NCI-H82 treated with DMSO at 0.1 percent for 48 hours (cell line): Measurements from ENCODE around the gene RASA3.

Experiments used
- DNase-seq: peaks from one replicate; lab custom pipeline; 2025; ENCODE audit not compliant: unreplicated experiment; lab: John Stamatoyannopoulos, UW

RASA3 gene

DNA sequence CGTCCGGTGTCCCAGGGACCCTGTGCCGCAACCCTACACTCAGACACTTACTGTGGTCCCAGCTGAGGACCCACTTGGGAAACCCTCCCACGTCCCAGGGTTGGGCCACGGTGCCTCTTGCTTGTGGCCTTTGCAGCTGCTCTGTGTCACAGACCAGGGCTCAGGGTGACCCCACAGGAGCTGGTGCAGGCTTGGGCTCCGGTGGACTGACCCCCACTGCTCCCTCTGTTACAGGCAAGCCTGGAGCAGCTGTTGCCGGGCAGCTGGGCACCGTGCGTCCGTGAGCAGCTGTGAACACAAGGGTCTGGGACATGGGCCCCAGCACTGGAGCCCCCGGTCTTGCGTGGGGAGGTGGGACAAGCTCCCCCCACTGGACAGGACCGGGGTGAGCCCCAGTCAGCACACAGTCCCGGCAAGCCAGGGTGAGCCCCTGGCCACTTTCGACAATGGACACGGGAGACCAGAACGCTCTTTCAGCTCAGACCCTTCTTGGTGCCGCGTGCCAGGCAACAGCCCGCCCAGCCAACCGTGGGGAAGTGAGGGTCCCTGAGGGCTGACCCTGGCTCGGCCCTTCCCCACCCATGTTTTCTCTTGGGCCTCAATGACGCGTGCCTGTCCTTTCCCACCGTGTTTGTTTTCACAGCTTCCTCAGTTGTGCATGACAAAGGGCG is 92.8 kb downstream of the RASA3 start:
- DNase-seq = no peak

DNA sequence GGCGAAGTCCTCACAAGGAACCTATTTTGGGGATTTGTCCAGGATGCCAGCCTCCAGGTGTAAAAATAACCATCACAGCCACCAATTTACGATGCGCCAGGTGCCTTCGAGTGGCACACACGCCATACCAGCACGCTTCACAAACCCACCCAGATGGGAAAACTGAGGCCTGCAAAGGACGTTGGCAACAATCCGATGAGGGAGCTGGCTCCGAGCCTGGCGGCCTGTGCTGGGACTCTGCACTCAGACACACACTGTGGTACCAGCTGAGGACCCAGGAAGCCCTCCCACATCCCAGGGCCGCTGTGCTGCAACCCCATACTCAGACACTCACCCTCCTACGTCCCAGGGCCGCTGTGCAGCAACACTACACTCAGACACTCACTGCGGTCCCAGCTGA is 93.5 kb downstream of the RASA3 start:
- no peak for DNase-seq

DNA sequence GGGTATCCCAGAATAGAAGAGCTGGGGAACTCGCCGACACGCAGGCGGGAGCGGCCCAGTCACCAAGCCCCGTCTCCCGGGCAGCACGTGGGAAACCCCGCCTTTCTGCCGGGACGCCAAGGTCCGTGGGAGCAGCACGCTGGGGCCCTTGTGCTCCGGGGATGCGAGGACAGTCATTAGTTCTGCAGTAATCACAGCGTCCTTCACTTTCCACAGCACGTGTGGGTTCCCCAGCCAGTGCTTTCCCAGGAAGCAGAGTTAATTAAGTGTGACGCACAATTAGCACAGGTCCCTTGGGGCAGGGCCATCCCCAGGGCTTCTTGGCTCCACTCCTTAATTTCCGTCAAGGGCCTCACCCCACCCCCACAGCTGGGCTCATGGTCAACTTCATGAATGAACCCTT is 94.2 kb downstream of the RASA3 start:
- DNase-seq = no peak

DNA sequence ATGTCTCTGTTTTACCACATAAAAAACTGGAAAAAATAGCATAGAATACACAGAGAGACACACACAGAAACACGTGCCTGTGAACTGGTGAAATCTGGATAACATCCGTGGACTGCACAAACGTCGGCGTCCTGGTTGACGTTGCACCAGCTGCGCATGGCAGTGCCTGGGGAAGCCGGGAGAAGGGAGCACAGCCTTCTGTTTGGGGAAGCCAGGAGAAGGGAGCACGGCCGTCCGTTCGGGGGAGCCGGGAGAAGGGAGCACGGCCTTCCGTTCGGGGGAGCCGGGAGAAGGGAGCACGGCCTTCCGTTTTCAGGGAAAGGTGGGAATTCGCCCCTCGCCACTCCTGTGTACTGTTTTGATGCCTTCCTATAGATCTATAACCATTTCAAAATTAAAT is 94.7 kb downstream of the RASA3 start:
- DNase-seq = no peak

DNA sequence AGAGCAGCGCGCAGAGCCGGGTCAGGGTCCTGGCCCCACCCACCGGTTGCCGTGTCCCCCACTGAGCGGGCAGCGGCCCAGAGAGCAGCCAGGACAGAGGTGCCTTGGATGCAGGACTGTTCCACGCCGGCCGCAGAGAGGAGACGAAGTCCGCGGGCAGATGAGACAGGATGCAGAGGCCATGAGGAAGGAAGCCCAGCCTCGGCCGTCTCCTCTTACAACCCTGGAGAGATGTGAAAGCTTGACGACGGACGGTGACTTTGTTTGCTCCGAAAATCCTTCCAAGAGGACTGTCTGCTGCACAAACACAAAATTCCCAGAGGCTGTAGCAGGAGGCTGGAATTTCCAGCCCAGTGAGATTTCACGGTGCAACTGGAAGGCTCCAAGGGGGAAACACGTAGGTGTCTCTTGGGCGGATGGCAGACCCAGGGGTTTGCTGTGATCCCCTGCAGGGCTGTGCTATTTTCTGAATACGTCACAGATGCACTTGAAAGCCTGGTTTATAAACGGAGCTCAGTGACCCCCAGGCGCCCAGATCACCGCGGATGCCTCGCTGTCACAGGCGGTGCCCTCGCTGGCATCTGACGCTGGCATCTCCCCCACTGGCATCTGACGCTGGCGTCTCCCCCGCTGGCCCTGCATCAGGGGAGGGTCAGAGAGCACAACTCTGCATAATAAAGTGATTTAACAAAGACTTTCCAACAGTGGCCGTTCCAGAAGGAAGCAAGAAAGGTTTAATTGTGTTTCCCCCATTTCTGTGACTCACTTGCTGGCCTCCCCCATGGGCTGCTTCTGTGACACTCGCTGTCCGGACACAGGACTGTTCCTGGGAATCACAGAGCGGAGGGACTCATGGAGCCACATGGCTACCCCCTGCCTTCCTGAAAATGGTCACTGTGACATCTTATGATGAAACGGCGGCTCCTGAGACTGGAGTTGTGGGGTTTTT is 96.6 kb downstream of the RASA3 start:
- no peak for DNase-seq

DNA sequence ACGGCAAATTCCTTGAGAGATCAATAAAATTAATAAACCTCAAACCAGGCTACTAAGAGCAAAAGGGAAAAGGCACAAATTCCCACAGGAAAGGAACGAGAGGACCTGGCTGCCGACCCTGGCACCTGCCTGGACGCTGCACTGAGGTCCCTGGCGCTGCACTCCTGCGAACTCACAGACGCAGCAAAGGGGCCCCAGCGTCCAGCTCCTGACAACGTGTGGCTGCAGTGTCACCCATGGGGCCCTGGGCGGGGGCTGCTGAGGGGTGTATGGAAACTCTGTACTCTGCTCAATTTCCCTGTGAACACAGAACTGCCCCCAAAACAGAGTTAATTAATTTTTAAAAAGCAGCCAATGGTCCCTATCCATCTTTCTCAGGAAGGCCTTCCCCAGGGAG is 97.2 kb downstream of the RASA3 start:
- DNase-seq = no peak

DNA sequence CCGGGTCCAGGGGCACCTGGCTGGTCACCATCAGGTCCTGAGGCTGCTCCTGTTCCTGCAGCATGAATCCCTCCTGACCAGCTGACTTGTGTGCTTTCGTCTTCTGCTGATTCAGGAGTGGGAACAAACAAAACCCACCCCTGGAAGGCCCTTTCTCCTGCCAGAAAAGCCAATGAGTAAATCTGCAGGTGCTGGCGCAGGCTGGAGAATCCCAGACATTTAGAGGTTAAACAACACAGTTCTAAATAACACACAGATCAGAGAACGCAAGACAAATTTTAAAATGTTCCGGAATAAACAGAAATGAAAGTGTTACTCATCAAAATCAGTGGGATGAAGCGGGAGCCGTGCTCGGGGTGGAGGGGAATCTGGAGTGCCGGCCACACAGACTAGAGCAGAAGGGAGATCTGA is 97.9 kb downstream of the RASA3 start:
- no peak for DNase-seq

DNA sequence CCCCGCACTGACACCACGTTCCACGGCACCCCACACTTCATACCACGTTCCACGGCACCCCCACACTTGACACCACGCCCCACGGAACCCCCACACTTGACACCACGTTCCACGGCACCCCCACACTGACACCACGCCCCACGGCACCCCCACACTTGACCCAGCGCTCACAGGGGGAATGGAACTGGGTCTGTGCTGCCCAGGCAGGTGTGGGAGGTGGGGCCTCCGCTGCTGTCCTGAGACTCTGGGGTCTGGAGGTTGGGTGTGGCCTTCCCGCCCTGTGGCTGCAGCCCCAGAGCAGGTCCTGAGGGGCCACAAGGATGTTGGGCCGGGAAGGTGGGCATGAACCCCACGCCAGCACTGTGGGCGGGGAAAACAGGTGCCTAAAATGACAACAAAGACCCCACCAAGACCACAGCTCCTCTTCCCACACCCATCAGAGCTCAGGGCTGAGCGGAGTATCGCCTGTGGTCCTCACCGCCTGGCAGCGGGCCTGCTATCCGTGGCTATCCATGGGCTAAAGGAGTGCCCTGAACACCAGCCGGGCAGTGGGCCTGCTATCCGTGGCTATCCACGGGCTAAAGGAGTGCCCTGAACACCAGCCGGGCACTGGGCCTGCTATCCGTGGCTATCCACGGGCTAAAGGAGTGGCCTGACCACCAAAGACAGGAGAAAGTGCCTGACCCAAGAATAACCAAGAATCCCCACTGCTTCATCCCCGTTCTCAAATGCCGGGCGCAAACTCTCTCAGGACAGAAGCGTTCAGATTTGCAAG is 98.7 kb downstream of the RASA3 start:
- no peak for DNase-seq

DNA sequence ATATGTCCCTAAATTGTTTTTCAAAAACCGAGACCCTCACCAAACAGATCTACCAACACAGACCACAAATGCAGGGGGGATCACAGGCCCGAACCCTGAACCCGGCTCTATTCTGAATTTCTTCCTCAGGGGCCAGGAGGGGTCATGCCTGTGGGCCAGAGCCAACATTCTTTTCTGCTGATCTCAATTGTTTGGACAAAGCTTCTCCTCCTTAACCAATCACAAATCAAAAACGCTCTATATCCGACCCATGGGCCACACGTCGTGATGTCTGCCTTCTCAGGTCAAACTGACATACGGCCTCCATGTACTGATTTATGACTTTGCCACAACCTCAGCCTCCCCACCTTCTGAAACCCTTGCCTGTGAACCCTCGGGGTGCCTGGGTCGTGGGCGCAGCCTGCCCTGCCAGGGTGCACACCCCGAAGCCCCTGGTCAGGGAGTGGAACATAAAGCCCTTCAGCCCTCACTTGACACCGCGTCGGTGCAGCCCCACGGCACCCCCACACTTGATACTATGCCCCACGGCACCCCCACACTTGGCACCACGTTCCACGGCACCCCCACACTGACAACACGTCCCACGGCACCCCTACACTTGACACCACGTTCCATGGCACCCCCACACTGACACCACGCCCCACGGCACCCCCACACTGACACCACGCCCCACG is 100.2 kb downstream of the RASA3 start:
- no peak for DNase-seq

DNA sequence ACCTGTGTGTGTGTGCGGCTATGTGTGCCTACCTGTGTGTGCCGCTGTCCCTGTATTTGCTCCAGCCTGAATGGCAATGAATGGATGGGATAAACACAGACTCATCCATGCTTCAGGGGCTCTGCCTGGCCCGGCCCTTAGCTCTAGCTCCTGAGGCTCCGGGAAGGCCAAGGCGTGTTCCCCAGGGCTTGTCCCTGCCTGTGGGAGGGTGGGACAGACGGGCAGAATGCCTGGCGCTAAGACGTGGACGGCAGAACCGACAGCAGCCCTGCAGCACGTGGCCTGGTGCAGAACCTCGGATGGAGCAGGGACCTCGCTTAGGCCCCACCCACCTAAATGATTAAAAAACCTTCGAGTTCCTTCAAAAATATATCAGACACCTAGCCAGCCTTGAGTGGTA is 100.8 kb downstream of the RASA3 start:
- DNase-seq = no peak

DNA sequence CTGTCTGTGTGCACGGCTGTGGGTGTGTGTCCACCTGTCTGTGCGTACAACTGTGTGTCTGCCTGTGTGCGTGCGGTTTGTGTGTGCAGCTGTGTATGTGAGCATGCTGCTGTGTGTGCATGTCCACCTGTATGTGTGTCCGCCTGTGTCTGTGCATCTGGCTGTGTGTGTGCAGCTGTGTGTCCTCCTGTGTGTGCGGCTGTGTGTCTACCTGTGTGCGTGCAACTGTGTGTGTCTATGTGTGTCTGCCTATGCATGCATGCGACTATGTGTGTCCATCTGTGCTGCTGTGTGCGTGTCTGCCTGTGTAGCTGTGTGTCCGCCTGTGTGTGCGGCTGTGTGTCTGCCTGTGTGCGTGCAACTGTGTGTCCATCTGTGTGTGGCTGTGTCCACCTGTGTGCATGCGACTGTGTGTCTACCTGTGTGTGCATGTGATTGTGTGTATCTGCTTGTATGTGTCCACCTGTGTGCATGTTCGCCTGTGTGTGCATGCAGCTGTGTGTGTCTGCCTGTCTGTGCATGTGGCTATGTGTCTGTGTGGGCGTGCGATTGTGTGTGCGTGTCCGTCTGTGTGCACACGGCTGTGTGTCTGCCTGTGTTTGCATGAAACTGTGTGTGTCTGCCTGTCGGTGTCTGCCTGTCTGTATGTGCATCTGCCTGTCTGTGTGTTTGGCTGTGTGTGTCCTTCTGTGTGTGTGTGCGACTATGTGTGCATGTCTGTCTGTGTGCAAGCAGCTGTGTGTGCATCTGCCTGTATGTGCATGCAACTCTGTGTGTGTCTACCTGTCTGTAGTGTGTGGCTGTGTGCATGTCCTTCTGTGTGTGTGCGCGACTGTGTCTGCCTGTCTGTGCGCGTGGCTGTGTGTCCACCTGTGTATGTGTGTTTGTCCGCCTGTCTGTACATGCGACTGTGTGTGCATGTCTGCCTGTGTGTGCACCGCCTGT is 101.5 kb downstream of the RASA3 start:
- DNase-seq = no peak

DNA sequence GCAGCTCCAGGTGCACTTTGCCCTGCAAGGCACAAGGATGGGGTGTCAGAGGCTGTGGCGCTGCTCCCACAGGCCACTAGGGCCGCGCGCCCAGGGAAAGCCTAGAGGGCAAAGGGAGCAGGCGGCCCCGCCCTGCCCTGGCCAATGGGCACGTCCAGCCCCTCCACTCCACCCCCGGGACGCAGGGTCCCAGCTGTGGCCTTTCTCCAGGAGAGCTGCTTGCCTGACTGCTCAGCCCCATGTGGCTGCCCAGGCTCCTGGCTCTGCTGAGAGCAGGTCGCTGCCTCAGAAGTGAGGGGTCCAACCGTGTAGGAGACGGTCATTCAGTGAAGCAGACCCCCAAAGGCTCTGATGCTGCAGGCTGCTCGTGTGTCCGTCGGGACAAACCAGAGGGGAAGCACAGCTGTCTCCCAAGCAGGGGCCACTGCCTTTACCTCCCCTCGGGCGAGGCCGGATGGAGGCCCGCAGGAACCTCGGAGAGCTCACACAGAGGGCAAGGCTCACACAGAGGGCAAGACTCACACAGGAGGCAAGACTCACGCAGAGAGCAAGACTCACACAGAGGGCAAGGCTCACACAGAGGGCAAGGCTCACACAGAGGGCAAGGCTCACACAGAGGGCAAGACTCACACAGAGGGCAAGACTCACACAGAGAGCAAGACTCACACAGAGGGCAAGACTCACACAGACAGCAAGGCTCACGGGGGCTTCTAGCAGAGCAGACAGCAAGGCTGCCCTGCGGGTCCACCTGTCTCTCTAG is 102.4 kb downstream of the RASA3 start:
- DNase-seq = no peak

DNA sequence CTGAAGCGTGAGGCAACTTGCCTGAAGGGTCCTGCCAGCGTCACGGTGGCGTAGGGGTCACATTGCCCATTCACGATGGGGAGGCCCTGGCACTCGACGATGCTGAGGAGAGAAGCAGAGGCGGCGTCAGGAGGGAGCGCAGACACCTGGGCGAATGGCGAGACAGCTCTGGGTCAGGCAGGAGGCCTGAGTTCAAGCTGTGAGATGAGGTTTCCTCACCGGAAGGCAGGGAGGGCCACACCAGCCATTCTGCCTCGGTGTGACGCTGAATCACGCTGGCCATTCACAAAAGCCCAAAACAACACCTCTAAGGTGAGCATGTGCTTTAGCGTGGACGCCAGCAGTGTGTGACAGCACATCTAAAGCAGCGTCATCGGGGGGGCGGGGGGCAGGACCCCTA is 104.6 kb downstream of the RASA3 start:
- DNase-seq = no peak

DNA sequence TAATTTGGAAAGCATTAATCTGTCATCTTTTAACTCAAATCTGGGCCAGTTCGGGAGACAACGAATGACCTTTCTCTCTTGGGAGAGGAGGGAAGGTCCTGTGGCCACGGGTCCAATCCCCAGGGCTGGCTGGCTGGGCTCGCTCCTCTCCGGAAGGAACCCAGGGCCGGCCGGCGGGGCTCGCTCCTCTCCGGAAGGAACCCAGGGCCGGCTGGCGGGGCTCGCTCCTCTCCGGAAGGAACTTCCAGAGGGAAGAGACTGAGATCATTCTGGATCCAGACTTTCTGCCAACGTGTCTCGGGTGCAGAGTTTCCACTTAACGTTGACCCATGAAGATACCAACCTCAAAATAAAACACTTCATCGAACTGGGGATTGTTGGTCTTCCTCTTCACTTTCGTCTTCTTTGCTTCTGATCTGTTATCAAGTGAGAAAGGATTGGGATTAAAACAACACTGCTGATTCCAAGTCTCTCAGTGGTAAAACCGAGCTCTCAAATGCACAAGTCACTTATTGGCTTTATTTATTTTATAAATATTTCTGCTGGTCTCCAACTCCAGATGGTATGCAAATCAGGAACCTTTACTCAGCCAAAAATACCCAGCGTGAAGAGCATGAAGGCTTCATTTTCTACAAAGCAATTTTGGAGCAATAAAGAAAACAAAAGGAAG is 105.2 kb downstream of the RASA3 start:
- DNase-seq = no peak

DNA sequence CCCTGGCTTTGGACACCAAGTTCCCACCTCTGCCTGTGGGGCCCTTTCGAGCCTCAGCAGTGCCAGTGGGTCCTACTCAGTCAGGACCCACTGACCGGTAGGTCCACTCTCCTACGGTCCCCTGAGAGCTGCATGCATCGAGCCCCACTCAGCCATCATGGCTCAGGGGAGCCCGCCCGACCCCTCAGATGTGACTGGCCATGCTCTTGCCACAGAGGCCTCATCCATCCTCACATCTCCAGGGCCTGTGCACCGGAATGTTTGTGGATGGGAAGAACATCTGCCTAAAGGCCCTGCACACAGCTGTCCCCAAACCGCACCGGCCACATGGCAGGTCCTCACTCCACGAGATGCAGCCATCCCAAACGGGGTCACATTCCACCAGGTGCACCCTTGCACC is 105.9 kb downstream of the RASA3 start:
- DNase-seq = no peak

DNA sequence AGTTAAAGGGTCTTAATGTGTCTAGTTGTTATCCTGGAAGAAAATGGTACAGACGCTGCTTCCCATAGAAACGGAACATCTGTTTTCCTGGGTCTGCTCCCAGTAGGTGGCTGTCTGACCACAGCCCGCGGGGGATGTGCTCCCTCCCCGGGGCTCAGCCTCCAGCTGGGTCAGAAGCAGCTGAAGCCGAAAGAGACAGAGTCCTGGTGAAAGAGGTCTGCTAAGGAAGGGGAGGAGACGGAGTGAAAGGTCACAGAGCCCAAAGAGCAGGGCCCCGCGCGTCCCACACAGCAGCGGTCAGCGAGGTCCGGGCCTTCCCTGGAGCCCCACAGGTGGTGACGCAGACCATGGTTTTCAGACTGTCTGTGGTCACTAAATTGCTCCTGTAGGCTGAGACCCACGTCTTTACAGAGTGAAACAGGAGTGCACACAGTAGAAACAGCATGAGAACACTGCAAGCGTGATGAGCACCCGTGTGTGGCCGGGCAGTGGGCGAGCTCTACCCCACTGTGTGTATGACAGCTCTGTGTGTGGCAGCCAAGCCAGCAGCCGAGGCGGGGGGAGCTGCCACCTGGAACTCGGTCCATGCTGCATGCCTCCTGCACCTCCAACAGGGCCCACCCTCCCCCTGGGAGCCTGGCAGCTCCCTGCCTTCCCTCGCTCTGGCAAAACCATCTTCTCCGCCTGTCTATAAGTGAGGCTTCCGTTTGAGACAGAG is 106.5 kb downstream of the RASA3 start:
- peak; percentile 87 for DNase-seq

DNA sequence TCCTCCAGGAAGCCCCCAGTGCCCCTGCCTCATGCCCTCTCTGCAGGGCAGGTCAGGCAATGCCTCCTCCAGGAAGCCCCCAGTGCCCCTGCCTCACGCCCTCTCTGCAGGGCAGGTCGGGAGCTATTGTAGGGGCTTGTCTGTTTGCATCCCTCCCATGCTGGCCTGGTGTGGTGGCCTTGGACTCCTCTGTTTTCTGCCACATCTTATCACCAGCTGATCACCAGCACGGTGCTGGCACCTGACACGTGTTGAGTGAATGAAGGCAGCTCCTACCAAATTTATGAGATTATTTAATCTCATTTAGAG is 107.1 kb downstream of the RASA3 start:
- no peak for DNase-seq
